NCI-H2081 (cell line): ENCODE measurements around the gene RUNX1.

ENCODE experiments used
- DNase-seq, 2 experiments: peaks; one replicate each; lab custom pipeline; 2025; lab: John Stamatoyannopoulos, UW

RUNX1 gene

DNA sequence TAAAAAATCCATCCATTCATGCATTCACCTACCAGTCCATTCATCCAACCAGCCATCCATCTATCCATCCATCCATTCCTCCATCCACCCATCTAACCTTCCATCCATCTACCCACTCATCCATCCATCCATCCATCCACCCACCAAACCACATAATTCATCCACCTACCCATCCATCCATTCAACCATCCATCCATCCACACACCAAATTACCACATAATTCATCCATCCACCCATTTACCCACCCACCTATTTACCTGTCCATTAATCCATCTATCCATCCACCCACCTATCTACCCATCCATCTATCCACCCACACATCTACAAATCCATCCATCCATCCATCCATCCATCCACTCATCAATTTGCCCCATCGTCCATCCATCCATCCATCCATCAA is 308.9 kb downstream of the RUNX1 start:
- DNase-seq = no peak
